LNCAP (cell line): ENCODE measurements around the gene AKT1.

Experiments used
- CTCF ChIP-seq: fragments of 450-650 bp; IDR thresholded peaks from 2 replicates; pipeline ENCODE4 v1.5.1; 2017; ENCODE audit warnings: mild to moderate bottlenecking

AKT1 gene

GRCh38 chr14:104739026-104739425, 56.5 kb downstream of the AKT1 start:
- no peak for TF ChIP-seq CTCF

- TF ChIP-seq CTCF, result no peak
These were observed 57.1 kb downstream of the AKT1 start for GRCh38 chr14:104738375-104739019.

GRCh38 chr14:104735830-104736642, 59.5 kb downstream of the AKT1 start:
- TF ChIP-seq CTCF, result no peak

- TF ChIP-seq CTCF, result no peak
These were observed 60.4 kb downstream of the AKT1 start for GRCh38 chr14:104734991-104735779.

GRCh38 chr14:104734601-104734990, 61.0 kb downstream of the AKT1 start:
- no peak for TF ChIP-seq CTCF

- TF ChIP-seq CTCF, result no peak
These were observed 61.4 kb downstream of the AKT1 start for GRCh38 chr14:104734051-104734587.

DNA sequence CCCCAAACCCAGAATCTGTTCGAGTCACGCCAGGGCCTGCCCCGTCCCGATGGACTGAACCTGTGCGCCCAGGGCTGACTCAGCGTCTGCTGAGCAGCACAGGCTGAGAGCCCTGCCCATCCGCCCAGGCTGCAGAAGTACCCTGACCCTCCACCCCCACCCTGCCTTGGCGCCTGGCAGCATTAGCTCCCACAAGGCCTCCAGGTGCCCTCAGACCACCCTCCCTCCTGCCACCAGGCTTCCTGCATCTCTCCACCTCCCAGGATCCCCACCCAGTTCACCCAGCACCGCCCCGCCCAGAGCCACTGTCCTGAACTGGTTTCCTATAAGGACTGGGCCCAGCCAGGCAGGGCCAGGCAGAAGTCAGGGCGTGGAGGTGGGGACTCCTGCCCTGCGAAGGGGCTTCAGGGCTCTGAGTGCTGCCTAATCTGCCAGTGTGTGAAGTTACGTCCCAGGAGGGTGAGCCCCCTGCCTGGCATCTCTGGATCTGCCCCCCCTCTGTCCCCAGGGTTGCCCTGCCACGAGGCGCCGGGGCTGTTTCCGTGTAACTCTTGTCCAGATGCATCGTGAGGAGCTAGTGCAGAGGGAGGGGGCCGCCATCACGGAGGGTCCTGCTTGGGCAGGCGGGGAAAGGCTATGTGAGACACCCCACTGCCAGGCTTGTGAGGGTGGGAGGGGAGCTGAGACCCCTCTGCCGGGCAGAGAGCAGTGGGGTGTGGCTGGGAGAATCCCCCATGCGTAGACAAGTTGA, 62.4 kb downstream of the AKT1 start:
- no peak for TF ChIP-seq CTCF
